Measurements from ENCODE around the gene ZYG11A.
"Not testable (repeated sequence)": the region's sequence is repeated elsewhere in the genome, so short reads cannot be mapped to it uniquely, and the experiment has no call there.

Gene ZYG11A

GRCh38 chr1:52862666-52863458 is 20.3 kb downstream of the ZYG11A start:
- Histone ChIP-seq H3F3A (ENCODE audit: insufficient read depth, low read length) (no peaks in the 10 kb centered on the region), H2AFZ (ENCODE audit: low read length) (no peak overlapping the region), H3K9ac (ENCODE audit: low read length) (no peak overlapping the region), H3K4me3 (ENCODE audit: low read depth, low read length, poor library complexity, severe bottlenecking) (no peak overlapping the region), H3K4me1 (ENCODE audit: insufficient read depth, low read length, severe bottlenecking) (no peaks in the 10 kb centered on the region), H3K9me3 (ENCODE audit: low read length) (no peaks in the 10 kb centered on the region), H4K20me1 (ENCODE audit: insufficient read depth, low read length) (no peaks in the 10 kb centered on the region), H3K27ac (ENCODE audit: low read depth, low read length, poor library complexity, severe bottlenecking) (no peak overlapping the region), H3K4me2 (ENCODE audit: low read length) (no peak overlapping the region), H3K36me3 (ENCODE audit: insufficient read depth, low read length) (peaks cover 20% of the 10 kb centered on the region), H3K79me2 (ENCODE audit: insufficient read depth, low read length) (no peaks in the 10 kb centered on the region), H3K9me2 (ENCODE audit: low read depth, low read length) (no peaks in the 10 kb centered on the region), H3K27me3 (ENCODE audit: insufficient read depth, low read length) (no peaks in the 10 kb centered on the region)
- TF ChIP-seq EZH2 (IDR thresholded peaks at IDR 0.05; ENCODE audit: borderline replicate concordance, low read length) = no peak
- TF ChIP-seq, protein P1, sequence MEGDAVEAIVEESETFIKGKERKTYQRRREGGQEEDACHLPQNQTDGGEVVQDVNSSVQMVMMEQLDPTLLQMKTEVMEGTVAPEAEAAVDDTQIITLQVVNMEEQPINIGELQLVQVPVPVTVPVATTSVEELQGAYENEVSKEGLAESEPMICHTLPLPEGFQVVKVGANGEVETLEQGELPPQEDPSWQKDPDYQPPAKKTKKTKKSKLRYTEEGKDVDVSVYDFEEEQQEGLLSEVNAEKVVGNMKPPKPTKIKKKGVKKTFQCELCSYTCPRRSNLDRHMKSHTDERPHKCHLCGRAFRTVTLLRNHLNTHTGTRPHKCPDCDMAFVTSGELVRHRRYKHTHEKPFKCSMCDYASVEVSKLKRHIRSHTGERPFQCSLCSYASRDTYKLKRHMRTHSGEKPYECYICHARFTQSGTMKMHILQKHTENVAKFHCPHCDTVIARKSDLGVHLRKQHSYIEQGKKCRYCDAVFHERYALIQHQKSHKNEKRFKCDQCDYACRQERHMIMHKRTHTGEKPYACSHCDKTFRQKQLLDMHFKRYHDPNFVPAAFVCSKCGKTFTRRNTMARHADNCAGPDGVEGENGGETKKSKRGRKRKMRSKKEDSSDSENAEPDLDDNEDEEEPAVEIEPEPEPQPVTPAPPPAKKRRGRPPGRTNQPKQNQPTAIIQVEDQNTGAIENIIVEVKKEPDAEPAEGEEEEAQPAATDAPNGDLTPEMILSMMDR (IDR thresholded peaks at IDR 0.05; ENCODE audit: low read length) = no peak

GRCh38 chr1:52867087-52867863 is 24.7 kb downstream of the ZYG11A start:
- no peak overlapping the region for H3K4me2 ChIP-seq (ENCODE audit: low read length)
- no peak overlapping the region for H3K9ac ChIP-seq (ENCODE audit: low read length)
- H4K20me1 ChIP-seq (ENCODE audit: insufficient read depth, low read length) = no peaks in the 10 kb centered on the region
- TF ChIP-seq EZH2 (IDR thresholded peaks at IDR 0.05; ENCODE audit: borderline replicate concordance, low read length) = no peak
- TF ChIP-seq, protein P1 (IDR thresholded peaks at IDR 0.05; ENCODE audit: low read length) = no peak
- H3K9me3 ChIP-seq (ENCODE audit: low read length) = no peaks in the 10 kb centered on the region
- no peak overlapping the region for H3K27ac ChIP-seq (ENCODE audit: low read depth, low read length, poor library complexity, severe bottlenecking)
- H3F3A ChIP-seq (ENCODE audit: insufficient read depth, low read length) = no peaks in the 10 kb centered on the region
- H3K36me3 ChIP-seq (ENCODE audit: insufficient read depth, low read length) = peaks cover 44% of the 10 kb centered on the region
- H3K4me1 ChIP-seq (ENCODE audit: insufficient read depth, low read length, severe bottlenecking) = no peaks in the 10 kb centered on the region
- no peaks in the 10 kb centered on the region for H3K9me2 ChIP-seq (ENCODE audit: low read depth, low read length)
- no peak overlapping the region for H2AFZ ChIP-seq (ENCODE audit: low read length)
- no peak overlapping the region for H3K4me3 ChIP-seq (ENCODE audit: low read depth, low read length, poor library complexity, severe bottlenecking)
- no peaks in the 10 kb centered on the region for H3K27me3 ChIP-seq (ENCODE audit: insufficient read depth, low read length)
- H3K79me2 ChIP-seq (ENCODE audit: insufficient read depth, low read length) = no peaks in the 10 kb centered on the region

DNA sequence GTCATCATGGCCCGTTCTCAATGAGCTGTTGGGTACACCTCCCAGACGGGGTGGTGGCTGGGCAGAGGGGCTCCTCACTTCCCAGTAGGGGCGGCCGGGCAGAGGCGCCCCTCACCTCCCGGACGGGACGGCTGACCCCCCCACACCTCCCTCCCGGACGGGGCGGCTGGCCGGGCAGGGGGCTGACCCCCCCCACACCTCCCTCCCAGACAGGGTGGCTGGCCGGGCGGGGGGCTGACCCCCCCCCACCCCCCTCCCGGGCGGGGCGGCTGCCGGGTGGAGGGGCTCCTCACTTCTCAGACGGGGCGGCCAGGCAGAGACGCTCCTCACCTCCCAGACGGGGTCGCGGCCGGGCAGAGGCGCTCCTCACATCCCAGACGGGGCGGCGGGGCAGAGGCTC is 27.2 kb downstream of the ZYG11A start:
- not testable (repeated sequence) for H3K9ac ChIP-seq (ENCODE audit: low read length); H4K20me1 ChIP-seq (ENCODE audit: insufficient read depth, low read length); H3K79me2 ChIP-seq (ENCODE audit: insufficient read depth, low read length); H3K9me2 ChIP-seq (ENCODE audit: low read depth, low read length); H3K4me3 ChIP-seq (ENCODE audit: low read depth, low read length, poor library complexity, severe bottlenecking); H2AFZ ChIP-seq (ENCODE audit: low read length); H3K9me3 ChIP-seq (ENCODE audit: low read length); H3K27ac ChIP-seq (ENCODE audit: low read depth, low read length, poor library complexity, severe bottlenecking); H3K4me2 ChIP-seq (ENCODE audit: low read length); H3K4me1 ChIP-seq (ENCODE audit: insufficient read depth, low read length, severe bottlenecking); H3K27me3 ChIP-seq (ENCODE audit: insufficient read depth, low read length); H3F3A ChIP-seq (ENCODE audit: insufficient read depth, low read length)
- peaks cover 46% of the 10 kb centered on the region for H3K36me3 ChIP-seq (ENCODE audit: insufficient read depth, low read length)
